ENCODE results near the gene TNIP1. TPM values are rescaled to one million over a fixed set of nuclear protein-coding genes. Genes with fewer than 3 reads are reported as not detected.

TNIP1 gene
- total RNA-seq, 2 experiments from 2014 or later, result 51.4 to 77.5 TPM

DNA sequence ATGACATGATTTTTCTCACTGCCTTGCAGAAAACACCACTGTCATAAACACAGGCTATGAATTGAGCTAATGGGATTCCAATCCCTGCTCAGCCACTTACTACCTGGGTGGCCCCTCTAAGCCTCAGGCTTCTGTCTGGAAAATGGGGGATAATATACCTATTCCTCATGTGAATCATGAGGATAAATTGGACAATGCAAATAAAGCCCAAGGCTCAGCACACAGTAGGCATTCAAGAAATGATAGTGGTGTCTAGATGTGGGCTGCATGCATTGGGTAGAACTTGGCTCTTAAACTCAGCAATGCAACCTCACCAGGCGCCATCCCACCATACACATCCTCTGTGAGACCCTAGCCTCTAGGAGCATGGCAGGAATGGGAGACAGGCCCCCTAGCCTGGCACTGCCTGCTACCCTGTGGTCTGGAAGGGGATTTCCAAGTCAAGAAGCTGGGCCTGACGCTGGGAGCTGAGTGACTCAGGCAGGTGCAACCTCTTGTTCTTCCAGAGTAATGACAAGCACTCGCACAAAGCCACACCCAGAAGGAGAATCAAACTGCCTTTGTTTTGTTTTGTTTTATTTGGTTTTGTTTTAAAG lies 2.3 kb upstream of the TNIP1 start:
- intact Hi-C loops (cut with micrococcal nuclease; ENCODE audit: unreplicated experiment), result no loop called here

DNA sequence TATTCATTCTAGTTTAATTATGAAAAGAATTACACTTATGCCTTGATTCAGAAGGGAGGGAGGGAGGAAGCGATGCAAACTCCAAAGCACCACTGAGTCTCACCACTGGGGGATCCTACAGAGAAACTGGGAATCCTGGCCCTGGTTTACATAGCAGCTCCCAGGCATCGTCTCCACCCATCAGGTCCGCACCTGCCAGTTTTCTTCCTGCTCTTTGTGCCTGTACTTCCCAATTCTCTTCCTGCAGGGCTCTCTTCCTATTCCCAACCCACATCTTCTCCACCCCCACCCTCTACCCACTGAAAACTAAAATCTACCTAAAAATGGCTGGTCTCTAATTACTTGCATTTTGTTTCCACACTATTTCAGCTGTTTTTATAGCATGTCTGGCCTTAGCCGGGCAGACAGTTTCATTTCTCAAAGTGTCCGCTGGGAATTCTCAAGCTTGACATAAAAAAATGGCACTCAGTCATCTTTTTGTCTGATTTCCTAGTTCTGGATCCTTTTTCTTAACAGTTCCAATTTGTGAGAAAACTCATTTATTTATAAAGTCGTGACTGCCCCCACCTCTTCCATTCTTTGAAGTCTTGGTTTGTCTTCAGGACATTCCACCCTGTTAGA lies 1.6 kb upstream of the TNIP1 start:
- Histone ChIP-seq H3K4me1 (ENCODE audit: insufficient read depth, low read length, poor library complexity, severe bottlenecking) (peaks cover 74% of the 10 kb centered on the region), H3K36me3 (ENCODE audit: insufficient read depth, low read length) (peaks cover 11% of the 10 kb centered on the region), H3K4me2 (ENCODE audit: low read length) (peak overlapping the region; percentile 96), H2AFZ (ENCODE audit: low read length) (no peak overlapping the region), H3K79me2 (ENCODE audit: insufficient read depth, low read depth, low read length) (peaks cover 33% of the 10 kb centered on the region), H3K27ac (ENCODE audit: low read depth, low read length, poor library complexity, severe bottlenecking) (no peak overlapping the region), H3K4me3 (ENCODE audit: low read depth, low read length, poor library complexity, severe bottlenecking) (peak overlapping the region; percentile 88), H4K20me1 (ENCODE audit: insufficient read depth, low read length) (peaks cover 9% of the 10 kb centered on the region; the same call in 1 of the 2 replicates), H3K9me3 (ENCODE audit: low read length) (no peaks in the 10 kb centered on the region), H3K9me2 (ENCODE audit: insufficient read depth, low read length) (no peaks in the 10 kb centered on the region)
- intact Hi-C loops (cut with micrococcal nuclease; ENCODE audit: unreplicated experiment), result no loop called here
- TF ChIP-seq, protein P1, sequence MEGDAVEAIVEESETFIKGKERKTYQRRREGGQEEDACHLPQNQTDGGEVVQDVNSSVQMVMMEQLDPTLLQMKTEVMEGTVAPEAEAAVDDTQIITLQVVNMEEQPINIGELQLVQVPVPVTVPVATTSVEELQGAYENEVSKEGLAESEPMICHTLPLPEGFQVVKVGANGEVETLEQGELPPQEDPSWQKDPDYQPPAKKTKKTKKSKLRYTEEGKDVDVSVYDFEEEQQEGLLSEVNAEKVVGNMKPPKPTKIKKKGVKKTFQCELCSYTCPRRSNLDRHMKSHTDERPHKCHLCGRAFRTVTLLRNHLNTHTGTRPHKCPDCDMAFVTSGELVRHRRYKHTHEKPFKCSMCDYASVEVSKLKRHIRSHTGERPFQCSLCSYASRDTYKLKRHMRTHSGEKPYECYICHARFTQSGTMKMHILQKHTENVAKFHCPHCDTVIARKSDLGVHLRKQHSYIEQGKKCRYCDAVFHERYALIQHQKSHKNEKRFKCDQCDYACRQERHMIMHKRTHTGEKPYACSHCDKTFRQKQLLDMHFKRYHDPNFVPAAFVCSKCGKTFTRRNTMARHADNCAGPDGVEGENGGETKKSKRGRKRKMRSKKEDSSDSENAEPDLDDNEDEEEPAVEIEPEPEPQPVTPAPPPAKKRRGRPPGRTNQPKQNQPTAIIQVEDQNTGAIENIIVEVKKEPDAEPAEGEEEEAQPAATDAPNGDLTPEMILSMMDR (conservative IDR thresholded peaks at IDR 0.05; ENCODE audit: low read length), result peak; percentile 41; the same call in 1 of the 2 replicates
- no peak for TF ChIP-seq EZH2phosphoT487 (IDR thresholded peaks at IDR 0.05; ENCODE audit: borderline replicate concordance, low read depth, low read length)
- ChIA-PET CTCF (ENCODE audit: unreplicated experiment) (no interaction called here), POLR2A (interaction anchor here (1.0 to 1.9 kb wide), 5 partner anchors 33 to 170 kb away, joined by 3 to 11 read pairs (median 4); partner anchors contain the start of gene GM2A)
- BruUV-seq (replicated peaks), result no TSS peak
- no peak for DNase-seq (ENCODE audit: low spot score)

More for the DNA sequence above, 2.3 kb upstream of the TNIP1 start:
- peak; percentile 33 for DNase-seq (ENCODE audit: low spot score)
- Histone ChIP-seq H3K9me3 (ENCODE audit: low read length) (no peaks in the 10 kb centered on the region), H3K9me2 (ENCODE audit: insufficient read depth, low read length) (no peaks in the 10 kb centered on the region), H4K20me1 (ENCODE audit: insufficient read depth, low read length) (peaks cover 6% of the 10 kb centered on the region; the same call in 1 of the 2 replicates), H3K79me2 (ENCODE audit: insufficient read depth, low read depth, low read length) (peaks cover 26% of the 10 kb centered on the region), H3K27ac (ENCODE audit: low read depth, low read length, poor library complexity, severe bottlenecking) (no peak overlapping the region), H3K4me3 (ENCODE audit: low read depth, low read length, poor library complexity, severe bottlenecking) (no peak overlapping the region), H3K4me1 (ENCODE audit: insufficient read depth, low read length, poor library complexity, severe bottlenecking) (peaks cover 70% of the 10 kb centered on the region), H3K36me3 (ENCODE audit: insufficient read depth, low read length) (0 out of 2 replicates have a peak, but pooled peaks cover 3% of the 10 kb centered on the region), H3K4me2 (ENCODE audit: low read length) (peak overlapping the region; percentile 96; the same call in 1 of the 2 replicates), H2AFZ (ENCODE audit: low read length) (no peak overlapping the region)
- POLR2A ChIA-PET, result interaction anchor here (0.6 to 1.2 kb wide), 4 partner anchors 10 to 51 kb away, joined by 3 to 7 read pairs (median 4); no protein-coding TSS in a partner anchor
- CTCF ChIA-PET (ENCODE audit: unreplicated experiment), result no interaction called here
- TF ChIP-seq, protein P1 (conservative IDR thresholded peaks at IDR 0.05; ENCODE audit: low read length), result no peak
- TF ChIP-seq EZH2phosphoT487 (IDR thresholded peaks at IDR 0.05; ENCODE audit: borderline replicate concordance, low read depth, low read length), result no peak
- no TSS peak for BruUV-seq (replicated peaks)
